ENCODE results near the gene ZNF423. TPM values are rescaled to one million over a fixed set of nuclear protein-coding genes. Genes with fewer than 3 reads are reported as not detected.

Gene ZNF423
- total and polyA plus RNA-seq, 9 of the 15 experiments (the other 6 are each of a cell fraction or from before 2014, with no cell fraction given): not detected

GRCh38 chr16:49780433-49780832 lies 75.5 kb downstream of the ZNF423 start:
- ChIA-PET CTCF (ENCODE audit: low intra/inter-chr PET ratio) (no interaction called here), POLR2A (no interaction called here)
- intact Hi-C loops (cut with micrococcal nuclease) (no loop called here), in situ Hi-C loops (cut with MboI) (no loop called here)
- no peak overlapping the region for H3K9ac ChIP-seq (ENCODE audit: insufficient read depth in 1 of 2, low read depth in 2 of 2, low read length in 2 of 2)
- ATAC-seq: no peak
- no peak overlapping the region for H3K27ac ChIP-seq (ENCODE audit: extremely low read depth, low read depth, low read length)
- H3K4me3 ChIP-seq: no peak overlapping the region
- H3K36me3 ChIP-seq (ENCODE audit: control insufficient read depth, insufficient read depth, low read length): no peaks in the 10 kb centered on the region
- H3K9me3 ChIP-seq (replicated peaks; ENCODE audit: control insufficient read depth, insufficient read depth, low read depth, low read length): no peaks in the 10 kb centered on the region
- DNase-seq (ENCODE audit: extremely low read depth in 1 of 4, low spot score in 3 of 4): no peak
- no peaks in the 10 kb centered on the region for H3K9me1 ChIP-seq (ENCODE audit: control insufficient read depth, insufficient read depth, low read length)
- no peak for TF ChIP-seq SIN3B (IDR thresholded peaks at IDR 0.05; ENCODE audit: low read depth)
- H3K79me2 ChIP-seq (ENCODE audit: control insufficient read depth, insufficient read depth, low read length): no peaks in the 10 kb centered on the region
- peaks cover 0 to 11% of the 10 kb centered on the region in 2 experiments; a peak in 2 of 5 replicates for H3K27me3 ChIP-seq (ENCODE audit: control insufficient read depth in 2 of 2, insufficient read depth in 2 of 2, low read length in 2 of 2)
- no peak for FAIRE-seq
- H3K4me1 ChIP-seq (replicated peaks in 1 of 2; ENCODE audit: control insufficient read depth in 2 of 2, insufficient read depth in 2 of 2, low read length in 2 of 2): no peaks in the 10 kb centered on the region
- no peak overlapping the region for H2AFZ ChIP-seq (ENCODE audit: low read depth, low read length)
- H4K20me1 ChIP-seq (replicated peaks; ENCODE audit: control insufficient read depth, insufficient read depth, low read length): no peaks in the 10 kb centered on the region; the same call in 1 of the 2 replicates
- H3K4me2 ChIP-seq (ENCODE audit: insufficient read depth, low read length): no peak overlapping the region
- no TSS peak for BruUV-seq (replicated peaks)
- WGBS (ENCODE audit: insufficient coverage, low coverage, missing lambda C conversion rate): 2% methylated on average over 12 of the region's 12 CpGs

- peaks cover 0 to 11% of the 10 kb centered on the region in 2 experiments; a peak in 2 of 5 replicates for H3K27me3 ChIP-seq (ENCODE audit: control insufficient read depth in 2 of 2, insufficient read depth in 2 of 2, low read length in 2 of 2)
- H3K4me1 ChIP-seq (replicated peaks in 1 of 2; ENCODE audit: control insufficient read depth in 2 of 2, insufficient read depth in 2 of 2, low read length in 2 of 2): no peaks in the 10 kb centered on the region
- H3K9me3 ChIP-seq (replicated peaks; ENCODE audit: control insufficient read depth, insufficient read depth, low read depth, low read length): no peaks in the 10 kb centered on the region
- ChIA-PET POLR2A (no interaction called here), CTCF (ENCODE audit: low intra/inter-chr PET ratio) (no interaction called here)
- no peaks in the 10 kb centered on the region; the same call in 1 of the 2 replicates for H4K20me1 ChIP-seq (replicated peaks; ENCODE audit: control insufficient read depth, insufficient read depth, low read length)
- H3K36me3 ChIP-seq (ENCODE audit: control insufficient read depth, insufficient read depth, low read length): no peaks in the 10 kb centered on the region
- H3K4me3 ChIP-seq: no peak overlapping the region
- no TSS peak for BruUV-seq (replicated peaks)
- ATAC-seq (no peak), FAIRE-seq (no peak), DNase-seq (ENCODE audit: extremely low read depth in 1 of 4, low spot score in 3 of 4) (no peak)
- no peak overlapping the region for H3K27ac ChIP-seq (ENCODE audit: extremely low read depth, low read depth, low read length)
- WGBS (ENCODE audit: insufficient coverage, low coverage, missing lambda C conversion rate): 0% methylated on average over 7 of the region's 7 CpGs
- intact Hi-C loops (cut with micrococcal nuclease) (no loop called here), in situ Hi-C loops (cut with MboI) (no loop called here)
- H2AFZ ChIP-seq (ENCODE audit: low read depth, low read length): no peak overlapping the region
- H3K79me2 ChIP-seq (ENCODE audit: control insufficient read depth, insufficient read depth, low read length): no peaks in the 10 kb centered on the region
- no peak overlapping the region for H3K4me2 ChIP-seq (ENCODE audit: insufficient read depth, low read length)
- H3K9ac ChIP-seq (ENCODE audit: insufficient read depth in 1 of 2, low read depth in 2 of 2, low read length in 2 of 2): no peak overlapping the region
- H3K9me1 ChIP-seq (ENCODE audit: control insufficient read depth, insufficient read depth, low read length): no peaks in the 10 kb centered on the region
- TF ChIP-seq, protein P1, sequence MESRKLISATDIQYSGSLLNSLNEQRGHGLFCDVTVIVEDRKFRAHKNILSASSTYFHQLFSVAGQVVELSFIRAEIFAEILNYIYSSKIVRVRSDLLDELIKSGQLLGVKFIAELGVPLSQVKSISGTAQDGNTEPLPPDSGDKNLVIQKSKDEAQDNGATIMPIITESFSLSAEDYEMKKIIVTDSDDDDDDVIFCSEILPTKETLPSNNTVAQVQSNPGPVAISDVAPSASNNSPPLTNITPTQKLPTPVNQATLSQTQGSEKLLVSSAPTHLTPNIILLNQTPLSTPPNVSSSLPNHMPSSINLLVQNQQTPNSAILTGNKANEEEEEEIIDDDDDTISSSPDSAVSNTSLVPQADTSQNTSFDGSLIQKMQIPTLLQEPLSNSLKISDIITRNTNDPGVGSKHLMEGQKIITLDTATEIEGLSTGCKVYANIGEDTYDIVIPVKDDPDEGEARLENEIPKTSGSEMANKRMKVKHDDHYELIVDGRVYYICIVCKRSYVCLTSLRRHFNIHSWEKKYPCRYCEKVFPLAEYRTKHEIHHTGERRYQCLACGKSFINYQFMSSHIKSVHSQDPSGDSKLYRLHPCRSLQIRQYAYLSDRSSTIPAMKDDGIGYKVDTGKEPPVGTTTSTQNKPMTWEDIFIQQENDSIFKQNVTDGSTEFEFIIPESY (CRISPR knock-in tag; IDR thresholded peaks at IDR 0.05): no peak
- TF ChIP-seq, protein P2, sequence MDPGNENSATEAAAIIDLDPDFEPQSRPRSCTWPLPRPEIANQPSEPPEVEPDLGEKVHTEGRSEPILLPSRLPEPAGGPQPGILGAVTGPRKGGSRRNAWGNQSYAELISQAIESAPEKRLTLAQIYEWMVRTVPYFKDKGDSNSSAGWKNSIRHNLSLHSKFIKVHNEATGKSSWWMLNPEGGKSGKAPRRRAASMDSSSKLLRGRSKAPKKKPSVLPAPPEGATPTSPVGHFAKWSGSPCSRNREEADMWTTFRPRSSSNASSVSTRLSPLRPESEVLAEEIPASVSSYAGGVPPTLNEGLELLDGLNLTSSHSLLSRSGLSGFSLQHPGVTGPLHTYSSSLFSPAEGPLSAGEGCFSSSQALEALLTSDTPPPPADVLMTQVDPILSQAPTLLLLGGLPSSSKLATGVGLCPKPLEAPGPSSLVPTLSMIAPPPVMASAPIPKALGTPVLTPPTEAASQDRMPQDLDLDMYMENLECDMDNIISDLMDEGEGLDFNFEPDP (CRISPR knock-in tag; IDR thresholded peaks at IDR 0.05): no peak
- no peak for TF ChIP-seq GABPB2 (CRISPR knock-in tag; conservative IDR thresholded peaks at IDR 0.05)
- TF ChIP-seq JUNB (CRISPR knock-in tag; conservative IDR thresholded peaks at IDR 0.05): no peak
- no peak for TF ChIP-seq HNRNPL (IDR thresholded peaks at IDR 0.05; ENCODE audit: low read depth, low read length)
- TF ChIP-seq CHAMP1 (IDR thresholded peaks at IDR 0.05): no peak
Measured at GRCh38 chr16:49779979-49780378, 75.9 kb downstream of the ZNF423 start.
